Ishikawa (cell line): Measurements from ENCODE around the gene RMDN2.
A peak's percentile ranks its signal among the peaks of the same experiment; 100 is the strongest.

ENCODE experiments used
- CEBPB ChIP-seq: IDR thresholded peaks from 2 replicates; pipeline ENCODE4 v1.6.1; 2012
- CREB1 ChIP-seq: IDR thresholded peaks from 2 replicates; pipeline ENCODE4 v1.6.1; 2012; ENCODE audit warnings: low read depth
- EGR1 ChIP-seq: IDR thresholded peaks from 2 replicates; pipeline ENCODE4 v1.6.1; 2012
- EP300 ChIP-seq: IDR thresholded peaks from 2 replicates; pipeline ENCODE4 v1.6.1; 2012; ENCODE audit warnings: borderline replicate concordance
- FOXM1 ChIP-seq: IDR thresholded peaks from 2 replicates; pipeline ENCODE4 v1.6.1; 2012; ENCODE audit warnings: low read depth, borderline replicate concordance
- NFIC ChIP-seq: IDR thresholded peaks from 2 replicates; pipeline ENCODE4 v1.6.1; 2012
- RAD21 ChIP-seq: IDR thresholded peaks from 2 replicates; pipeline ENCODE4 v1.6.1; 2012; ENCODE audit warnings: low read depth
- TAF1 ChIP-seq: IDR thresholded peaks from 2 replicates; pipeline ENCODE4 v1.6.1; 2012; ENCODE audit warnings: low read depth, mild to moderate bottlenecking
- TCF12 ChIP-seq: IDR thresholded peaks from 2 replicates; pipeline ENCODE4 v1.6.1; 2012; ENCODE audit warnings: low read depth
- TEAD4 ChIP-seq: IDR thresholded peaks from 2 replicates; pipeline ENCODE4 v1.6.1; 2012
- YY1 ChIP-seq: IDR thresholded peaks from 2 replicates; pipeline ENCODE4 v1.6.1; 2012; ENCODE audit warnings: low read depth
- ZBTB7A ChIP-seq: IDR thresholded peaks from 2 replicates; pipeline ENCODE4 v1.6.1; 2012; ENCODE audit warnings: low read depth
- TF ChIP-seq, protein P1 (sequence below): IDR thresholded peaks from 2 replicates; pipeline ENCODE4 v1.6.1; 2012; ENCODE audit warnings: low read depth, mild to moderate bottlenecking
- TF ChIP-seq, protein P2 (sequence below): IDR thresholded peaks from 2 replicates; pipeline ENCODE4 v1.6.1; 2012
- TF ChIP-seq, protein P3 (sequence below): IDR thresholded peaks from 2 replicates; pipeline ENCODE4 v1.6.1; 2012

The RMDN2 gene, protein sequence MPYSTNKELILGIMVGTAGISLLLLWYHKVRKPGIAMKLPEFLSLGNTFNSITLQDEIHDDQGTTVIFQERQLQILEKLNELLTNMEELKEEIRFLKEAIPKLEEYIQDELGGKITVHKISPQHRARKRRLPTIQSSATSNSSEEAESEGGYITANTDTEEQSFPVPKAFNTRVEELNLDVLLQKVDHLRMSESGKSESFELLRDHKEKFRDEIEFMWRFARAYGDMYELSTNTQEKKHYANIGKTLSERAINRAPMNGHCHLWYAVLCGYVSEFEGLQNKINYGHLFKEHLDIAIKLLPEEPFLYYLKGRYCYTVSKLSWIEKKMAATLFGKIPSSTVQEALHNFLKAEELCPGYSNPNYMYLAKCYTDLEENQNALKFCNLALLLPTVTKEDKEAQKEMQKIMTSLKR

DNA sequence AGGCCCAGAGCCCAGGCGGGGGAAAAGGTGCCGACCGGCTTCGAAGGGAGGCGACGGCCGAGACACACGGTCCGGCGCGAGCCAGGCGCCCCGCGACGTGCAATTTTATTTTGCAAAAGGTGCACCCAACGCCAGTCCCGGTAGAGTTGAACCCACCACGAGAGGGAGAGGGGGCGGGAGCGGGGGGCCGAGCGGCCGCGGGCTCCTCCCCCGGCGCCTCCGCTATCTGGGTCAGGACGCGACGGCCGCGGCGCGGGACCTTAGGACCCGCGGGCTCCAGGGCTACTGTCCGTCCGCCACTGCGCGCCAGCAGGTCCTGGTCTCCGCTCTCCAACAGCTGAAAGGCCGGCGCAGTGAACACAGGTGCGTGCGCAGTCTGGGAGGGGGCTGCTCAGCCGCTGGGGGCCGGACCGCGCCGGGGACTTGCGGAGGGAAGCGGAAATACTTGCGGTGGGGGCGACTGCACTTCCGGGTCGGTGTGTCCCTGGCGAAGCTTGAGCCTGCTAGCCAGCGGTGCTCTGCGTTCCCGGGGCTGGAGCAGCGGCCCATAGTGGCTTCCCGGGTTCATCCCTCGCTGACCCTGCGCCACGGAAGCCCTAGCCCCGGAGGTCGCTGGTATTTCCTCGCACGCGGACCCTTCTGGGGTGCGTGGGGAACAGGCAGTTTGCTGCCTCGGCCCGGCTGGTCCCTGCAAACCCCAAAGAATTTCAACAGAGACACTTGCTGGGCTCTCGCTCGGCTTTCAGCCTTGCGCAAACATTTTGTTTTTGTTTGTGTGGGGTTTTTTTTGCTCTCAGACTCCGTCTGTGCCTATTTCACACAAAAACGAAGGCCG lies at the start of gene RMDN2:
TSS of gene RMDN2 (plus strand) at position 225 of the 835 bp plus-strand sequence. CDS start 3,991 bp downstream, outside the sequence.
- TF ChIP-seq TAF1 (peak; percentile 78; the same call in 1 of the 2 replicates), EGR1 (0 out of 2 replicates have a peak, but pooled peaks have one; percentile 20), NFIC (peak; percentile 27; the same call in 1 of the 2 replicates), YY1 (no peak; the same call in 1 of the 2 replicates), FOXM1 (no peak), TCF12 (peak; percentile 32; the same call in 1 of the 2 replicates), EP300 (peak; percentile 14), CREB1 (no peak), RAD21 (no peak; the same call in 1 of the 2 replicates), CEBPB (peak; percentile 71), TEAD4 (peak; percentile 68), ZBTB7A (peak; percentile 90)
- TF ChIP-seq, protein P1, sequence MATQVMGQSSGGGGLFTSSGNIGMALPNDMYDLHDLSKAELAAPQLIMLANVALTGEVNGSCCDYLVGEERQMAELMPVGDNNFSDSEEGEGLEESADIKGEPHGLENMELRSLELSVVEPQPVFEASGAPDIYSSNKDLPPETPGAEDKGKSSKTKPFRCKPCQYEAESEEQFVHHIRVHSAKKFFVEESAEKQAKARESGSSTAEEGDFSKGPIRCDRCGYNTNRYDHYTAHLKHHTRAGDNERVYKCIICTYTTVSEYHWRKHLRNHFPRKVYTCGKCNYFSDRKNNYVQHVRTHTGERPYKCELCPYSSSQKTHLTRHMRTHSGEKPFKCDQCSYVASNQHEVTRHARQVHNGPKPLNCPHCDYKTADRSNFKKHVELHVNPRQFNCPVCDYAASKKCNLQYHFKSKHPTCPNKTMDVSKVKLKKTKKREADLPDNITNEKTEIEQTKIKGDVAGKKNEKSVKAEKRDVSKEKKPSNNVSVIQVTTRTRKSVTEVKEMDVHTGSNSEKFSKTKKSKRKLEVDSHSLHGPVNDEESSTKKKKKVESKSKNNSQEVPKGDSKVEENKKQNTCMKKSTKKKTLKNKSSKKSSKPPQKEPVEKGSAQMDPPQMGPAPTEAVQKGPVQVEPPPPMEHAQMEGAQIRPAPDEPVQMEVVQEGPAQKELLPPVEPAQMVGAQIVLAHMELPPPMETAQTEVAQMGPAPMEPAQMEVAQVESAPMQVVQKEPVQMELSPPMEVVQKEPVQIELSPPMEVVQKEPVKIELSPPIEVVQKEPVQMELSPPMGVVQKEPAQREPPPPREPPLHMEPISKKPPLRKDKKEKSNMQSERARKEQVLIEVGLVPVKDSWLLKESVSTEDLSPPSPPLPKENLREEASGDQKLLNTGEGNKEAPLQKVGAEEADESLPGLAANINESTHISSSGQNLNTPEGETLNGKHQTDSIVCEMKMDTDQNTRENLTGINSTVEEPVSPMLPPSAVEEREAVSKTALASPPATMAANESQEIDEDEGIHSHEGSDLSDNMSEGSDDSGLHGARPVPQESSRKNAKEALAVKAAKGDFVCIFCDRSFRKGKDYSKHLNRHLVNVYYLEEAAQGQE, result peak; percentile 62
- TF ChIP-seq, protein P2, sequence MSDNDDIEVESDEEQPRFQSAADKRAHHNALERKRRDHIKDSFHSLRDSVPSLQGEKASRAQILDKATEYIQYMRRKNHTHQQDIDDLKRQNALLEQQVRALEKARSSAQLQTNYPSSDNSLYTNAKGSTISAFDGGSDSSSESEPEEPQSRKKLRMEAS, result peak; percentile 81
- TF ChIP-seq, protein P3, sequence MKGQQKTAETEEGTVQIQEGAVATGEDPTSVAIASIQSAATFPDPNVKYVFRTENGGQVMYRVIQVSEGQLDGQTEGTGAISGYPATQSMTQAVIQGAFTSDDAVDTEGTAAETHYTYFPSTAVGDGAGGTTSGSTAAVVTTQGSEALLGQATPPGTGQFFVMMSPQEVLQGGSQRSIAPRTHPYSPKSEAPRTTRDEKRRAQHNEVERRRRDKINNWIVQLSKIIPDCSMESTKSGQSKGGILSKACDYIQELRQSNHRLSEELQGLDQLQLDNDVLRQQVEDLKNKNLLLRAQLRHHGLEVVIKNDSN, result 0 out of 2 replicates have a peak, but pooled peaks have one; percentile 1

DNA sequence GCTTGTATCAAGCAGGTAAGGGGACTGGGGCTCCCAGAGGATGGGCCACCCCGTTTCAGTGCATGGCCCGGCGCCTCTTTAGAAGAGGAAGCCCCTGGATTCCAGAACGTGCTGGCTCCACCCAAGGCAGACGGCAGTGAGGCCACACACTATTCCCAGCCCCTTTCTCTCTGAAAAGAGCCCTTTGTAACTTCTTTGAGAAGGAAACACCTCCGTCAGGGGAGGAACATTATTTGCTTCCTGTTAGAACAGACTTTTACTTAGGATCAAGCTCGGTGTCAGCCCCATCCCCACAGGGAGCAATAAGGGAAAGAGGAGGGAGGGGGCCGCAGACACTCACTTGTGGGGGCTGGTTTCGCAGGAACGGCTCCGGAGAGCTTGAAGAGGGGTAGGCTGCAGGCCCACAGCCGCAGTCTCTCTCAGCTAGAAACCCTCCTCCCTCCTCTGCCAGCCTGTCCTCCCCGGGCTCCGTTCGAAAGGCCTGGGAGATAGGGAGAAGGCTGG lies 49.6 kb upstream of the RMDN2 start:
- TF ChIP-seq TAF1 (no peak), TCF12 (no peak), ZBTB7A (no peak), TEAD4 (no peak), YY1 (no peak), FOXM1 (no peak), CREB1 (no peak), EGR1 (no peak), EP300 (no peak), RAD21 (no peak), NFIC (no peak), CEBPB (no peak)
- TF ChIP-seq, protein P1, result no peak
- TF ChIP-seq, protein P3, result no peak
- TF ChIP-seq, protein P2, result no peak

DNA sequence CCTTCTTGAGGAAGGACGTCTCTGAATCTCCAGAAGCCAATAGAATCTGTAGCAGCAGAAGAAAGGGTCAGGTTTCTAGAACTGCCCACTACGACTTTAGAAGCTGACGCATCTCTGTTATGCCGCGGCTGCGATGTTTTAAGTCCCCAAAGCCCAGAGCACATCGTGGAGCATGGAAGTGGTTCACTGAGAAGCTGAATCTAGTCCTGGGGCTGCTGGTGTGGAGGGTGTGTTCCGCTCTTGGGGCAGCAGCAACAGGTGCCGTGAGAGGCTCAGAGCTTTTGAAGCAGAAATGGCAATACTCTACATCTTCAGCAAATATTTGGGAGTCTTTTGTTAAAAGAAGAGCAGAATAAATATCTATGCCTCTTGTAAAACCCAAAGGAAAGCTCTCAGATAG lies 48.9 kb upstream of the RMDN2 start:
- no peak for TF ChIP-seq YY1
- no peak for TF ChIP-seq CEBPB
- TF ChIP-seq TAF1, result no peak

DNA sequence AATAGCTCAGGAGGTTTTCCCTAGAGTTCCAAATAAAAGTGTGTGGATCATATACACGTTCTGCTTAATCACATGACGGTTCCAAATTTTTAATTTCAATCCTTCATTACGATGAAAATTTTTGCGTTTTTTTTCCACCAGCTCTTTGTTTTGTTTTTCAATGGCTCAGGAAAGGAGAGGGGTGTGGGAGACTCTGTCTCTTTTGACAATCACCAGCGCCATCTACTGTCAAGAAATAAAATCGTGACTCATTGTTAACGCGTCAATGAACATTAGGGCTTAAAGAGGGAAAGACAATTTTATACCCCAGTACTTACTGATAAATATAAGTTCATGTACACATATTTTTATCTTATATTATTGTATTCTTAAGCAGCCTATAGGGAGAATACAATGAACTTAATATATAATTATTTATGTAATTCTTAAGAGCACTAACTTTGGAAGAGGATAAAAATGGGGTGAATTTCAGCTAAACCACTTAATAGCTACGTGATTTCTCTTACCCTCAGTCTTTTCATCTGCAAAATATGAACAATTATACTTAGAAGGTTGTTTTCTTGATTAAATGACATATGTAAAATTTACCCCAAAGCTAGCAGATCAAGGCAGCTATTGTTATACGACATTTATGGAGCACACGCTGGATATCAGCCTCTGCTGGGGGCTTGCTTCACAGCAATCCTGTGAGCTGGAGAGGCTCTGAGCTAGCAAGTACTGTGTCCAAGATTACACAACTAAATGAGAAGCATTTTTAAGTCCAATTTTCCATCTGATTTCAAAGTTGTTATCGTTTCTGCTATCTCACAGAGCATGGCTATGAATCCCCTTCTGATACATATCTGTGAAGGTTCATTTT lies 47.4 kb upstream of the RMDN2 start:
- TF ChIP-seq FOXM1 (no peak), RAD21 (peak; percentile 87)
